ENCODE measurements around the gene MDC1.

The MDC1 gene, protein sequence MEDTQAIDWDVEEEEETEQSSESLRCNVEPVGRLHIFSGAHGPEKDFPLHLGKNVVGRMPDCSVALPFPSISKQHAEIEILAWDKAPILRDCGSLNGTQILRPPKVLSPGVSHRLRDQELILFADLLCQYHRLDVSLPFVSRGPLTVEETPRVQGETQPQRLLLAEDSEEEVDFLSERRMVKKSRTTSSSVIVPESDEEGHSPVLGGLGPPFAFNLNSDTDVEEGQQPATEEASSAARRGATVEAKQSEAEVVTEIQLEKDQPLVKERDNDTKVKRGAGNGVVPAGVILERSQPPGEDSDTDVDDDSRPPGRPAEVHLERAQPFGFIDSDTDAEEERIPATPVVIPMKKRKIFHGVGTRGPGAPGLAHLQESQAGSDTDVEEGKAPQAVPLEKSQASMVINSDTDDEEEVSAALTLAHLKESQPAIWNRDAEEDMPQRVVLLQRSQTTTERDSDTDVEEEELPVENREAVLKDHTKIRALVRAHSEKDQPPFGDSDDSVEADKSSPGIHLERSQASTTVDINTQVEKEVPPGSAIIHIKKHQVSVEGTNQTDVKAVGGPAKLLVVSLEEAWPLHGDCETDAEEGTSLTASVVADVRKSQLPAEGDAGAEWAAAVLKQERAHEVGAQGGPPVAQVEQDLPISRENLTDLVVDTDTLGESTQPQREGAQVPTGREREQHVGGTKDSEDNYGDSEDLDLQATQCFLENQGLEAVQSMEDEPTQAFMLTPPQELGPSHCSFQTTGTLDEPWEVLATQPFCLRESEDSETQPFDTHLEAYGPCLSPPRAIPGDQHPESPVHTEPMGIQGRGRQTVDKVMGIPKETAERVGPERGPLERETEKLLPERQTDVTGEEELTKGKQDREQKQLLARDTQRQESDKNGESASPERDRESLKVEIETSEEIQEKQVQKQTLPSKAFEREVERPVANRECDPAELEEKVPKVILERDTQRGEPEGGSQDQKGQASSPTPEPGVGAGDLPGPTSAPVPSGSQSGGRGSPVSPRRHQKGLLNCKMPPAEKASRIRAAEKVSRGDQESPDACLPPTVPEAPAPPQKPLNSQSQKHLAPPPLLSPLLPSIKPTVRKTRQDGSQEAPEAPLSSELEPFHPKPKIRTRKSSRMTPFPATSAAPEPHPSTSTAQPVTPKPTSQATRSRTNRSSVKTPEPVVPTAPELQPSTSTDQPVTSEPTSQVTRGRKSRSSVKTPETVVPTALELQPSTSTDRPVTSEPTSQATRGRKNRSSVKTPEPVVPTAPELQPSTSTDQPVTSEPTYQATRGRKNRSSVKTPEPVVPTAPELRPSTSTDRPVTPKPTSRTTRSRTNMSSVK (N-terminal part only)

DNA sequence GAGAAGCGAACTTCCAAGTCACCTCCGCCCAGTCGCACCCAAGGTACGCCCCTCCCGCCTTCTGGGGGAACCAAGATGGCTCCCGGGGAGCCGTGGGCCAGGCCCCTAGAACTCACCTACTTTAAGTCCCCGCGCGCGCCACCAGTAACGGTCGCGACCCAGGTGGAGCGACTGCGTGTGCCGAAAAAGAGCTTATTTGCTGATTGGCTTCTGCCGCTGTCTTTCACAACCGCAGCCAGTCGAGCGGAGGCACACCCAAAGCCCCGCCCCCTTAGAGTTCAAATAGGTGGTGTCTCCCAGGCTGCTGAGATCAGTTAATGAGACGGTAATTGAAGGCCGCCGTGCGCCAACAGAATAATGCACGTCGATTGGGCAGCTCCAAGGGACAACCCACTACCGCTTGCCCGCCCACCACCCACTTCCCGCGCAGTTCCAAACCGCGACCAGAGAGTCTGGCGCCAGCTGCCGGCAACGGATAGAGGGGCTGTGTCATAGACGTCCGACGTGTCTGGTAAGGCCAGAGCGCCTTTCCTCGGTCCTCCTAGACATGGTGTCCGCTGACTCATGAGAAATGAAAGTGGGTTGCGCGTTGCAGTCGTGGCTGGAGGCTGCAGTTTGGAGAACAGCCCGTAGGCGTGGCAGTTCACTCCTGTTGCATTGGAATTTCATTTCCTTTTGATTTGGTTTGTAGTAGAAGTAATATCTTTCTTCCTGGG, at the start of gene MDC1:
Gene MDC1, minus strand, starts transcription at position 153 of the 716 bp plus-strand sequence. CDS start 2,106 bp downstream, outside the sequence.
- TF ChIP-seq, protein P1, sequence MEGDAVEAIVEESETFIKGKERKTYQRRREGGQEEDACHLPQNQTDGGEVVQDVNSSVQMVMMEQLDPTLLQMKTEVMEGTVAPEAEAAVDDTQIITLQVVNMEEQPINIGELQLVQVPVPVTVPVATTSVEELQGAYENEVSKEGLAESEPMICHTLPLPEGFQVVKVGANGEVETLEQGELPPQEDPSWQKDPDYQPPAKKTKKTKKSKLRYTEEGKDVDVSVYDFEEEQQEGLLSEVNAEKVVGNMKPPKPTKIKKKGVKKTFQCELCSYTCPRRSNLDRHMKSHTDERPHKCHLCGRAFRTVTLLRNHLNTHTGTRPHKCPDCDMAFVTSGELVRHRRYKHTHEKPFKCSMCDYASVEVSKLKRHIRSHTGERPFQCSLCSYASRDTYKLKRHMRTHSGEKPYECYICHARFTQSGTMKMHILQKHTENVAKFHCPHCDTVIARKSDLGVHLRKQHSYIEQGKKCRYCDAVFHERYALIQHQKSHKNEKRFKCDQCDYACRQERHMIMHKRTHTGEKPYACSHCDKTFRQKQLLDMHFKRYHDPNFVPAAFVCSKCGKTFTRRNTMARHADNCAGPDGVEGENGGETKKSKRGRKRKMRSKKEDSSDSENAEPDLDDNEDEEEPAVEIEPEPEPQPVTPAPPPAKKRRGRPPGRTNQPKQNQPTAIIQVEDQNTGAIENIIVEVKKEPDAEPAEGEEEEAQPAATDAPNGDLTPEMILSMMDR (IDR thresholded peaks at IDR 0.05): no peak

DNA sequence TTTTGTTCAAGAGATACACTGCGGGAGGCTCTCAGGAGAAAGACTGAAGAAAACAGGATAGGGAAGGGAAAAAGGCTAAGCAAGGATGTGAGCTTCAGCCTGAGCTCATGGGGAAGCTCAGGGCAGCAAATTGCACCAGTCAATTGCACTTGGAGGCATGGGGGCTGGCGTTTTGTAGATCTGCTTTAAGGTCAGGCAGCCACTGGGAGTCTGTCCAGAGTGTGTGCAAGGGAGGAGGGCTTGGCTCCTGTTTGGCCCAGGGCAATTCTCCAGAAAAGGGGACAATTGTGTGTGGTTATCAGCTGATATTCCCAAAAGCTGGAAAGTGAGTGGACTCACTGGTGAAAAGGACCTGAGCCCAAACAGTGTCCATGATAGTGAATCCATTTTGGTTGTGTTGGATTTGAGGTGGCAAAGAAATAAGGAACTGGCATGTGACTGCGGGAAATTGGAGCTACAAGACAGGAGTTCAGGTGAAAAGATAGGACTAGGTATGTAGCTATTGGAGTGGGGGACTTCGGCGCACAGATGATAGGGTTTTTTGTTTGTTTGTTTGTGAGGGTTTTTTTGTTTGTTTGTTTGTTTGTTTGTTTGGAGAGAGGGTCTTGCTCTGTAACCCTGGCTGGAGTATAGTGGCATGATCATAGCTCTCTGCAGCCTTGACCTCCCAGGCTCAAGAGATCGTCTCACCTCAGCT, 49.5 kb upstream of the MDC1 start:
- TF ChIP-seq, protein P1 (IDR thresholded peaks at IDR 0.05): no peak

DNA sequence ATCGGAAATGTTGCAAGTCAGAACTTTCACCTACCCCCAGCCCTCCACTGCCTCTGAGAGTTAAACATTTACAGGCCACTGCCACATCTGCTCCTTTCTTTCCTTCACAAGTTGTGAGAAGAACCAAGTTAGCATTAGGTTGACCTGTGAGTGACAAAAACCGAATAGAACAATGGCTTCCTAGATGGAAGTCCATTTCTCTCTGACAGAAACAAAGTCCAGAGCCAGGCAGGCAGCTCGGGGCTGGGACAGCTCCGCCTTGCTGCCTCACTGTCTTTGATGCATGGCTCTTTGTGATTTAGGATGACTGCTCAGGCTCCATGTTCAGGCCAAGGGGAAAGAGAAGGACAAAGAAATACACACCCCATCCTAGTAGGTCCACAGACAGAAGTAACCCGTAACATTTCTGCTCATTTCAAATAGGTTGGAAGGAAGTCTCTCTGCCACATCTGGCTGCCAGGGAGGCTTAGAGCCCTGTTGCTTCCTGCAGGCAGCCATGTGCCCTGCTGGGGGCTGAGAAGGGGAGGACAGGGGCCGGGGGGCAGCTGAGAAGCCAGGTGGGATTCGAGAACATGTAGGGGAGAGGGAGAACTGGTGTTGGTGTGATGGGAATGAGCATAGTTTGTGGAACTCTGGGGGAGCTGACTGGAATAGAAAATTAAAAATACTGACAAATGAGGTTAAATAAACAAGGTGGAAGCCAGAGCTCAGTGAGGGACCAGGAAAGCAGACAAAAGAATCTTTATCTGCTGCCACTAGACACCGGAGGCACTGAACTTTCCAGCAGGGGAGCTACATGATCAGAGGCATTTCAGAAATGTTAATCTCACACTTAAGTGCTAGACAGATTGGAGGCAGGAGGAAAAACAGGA, 46.8 kb upstream of the MDC1 start:
- TF ChIP-seq, protein P1 (IDR thresholded peaks at IDR 0.05): no peak

DNA sequence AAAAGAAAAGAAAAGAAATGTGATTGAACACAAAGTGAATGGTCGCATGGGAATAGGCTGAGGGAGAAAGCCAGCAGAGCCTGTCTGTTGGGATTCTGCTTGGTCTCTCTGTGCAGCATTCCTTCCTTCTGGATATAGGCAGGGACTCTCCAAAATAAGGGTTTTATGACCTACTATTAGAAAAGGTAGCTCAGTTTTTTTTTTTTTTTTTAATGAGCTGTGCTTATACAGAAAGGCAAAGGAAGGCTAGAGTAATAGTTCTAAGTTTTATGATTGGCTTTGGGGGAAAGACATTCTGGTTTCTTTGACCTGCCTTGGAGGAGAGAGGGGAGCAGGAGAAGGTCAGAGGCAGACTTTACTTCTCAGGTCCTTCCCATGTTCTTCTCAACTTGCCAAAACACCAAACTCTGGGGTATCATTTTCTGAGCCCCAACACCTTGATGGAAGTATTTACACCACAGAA, 46.1 kb upstream of the MDC1 start:
- TF ChIP-seq, protein P1 (IDR thresholded peaks at IDR 0.05): no peak

DNA sequence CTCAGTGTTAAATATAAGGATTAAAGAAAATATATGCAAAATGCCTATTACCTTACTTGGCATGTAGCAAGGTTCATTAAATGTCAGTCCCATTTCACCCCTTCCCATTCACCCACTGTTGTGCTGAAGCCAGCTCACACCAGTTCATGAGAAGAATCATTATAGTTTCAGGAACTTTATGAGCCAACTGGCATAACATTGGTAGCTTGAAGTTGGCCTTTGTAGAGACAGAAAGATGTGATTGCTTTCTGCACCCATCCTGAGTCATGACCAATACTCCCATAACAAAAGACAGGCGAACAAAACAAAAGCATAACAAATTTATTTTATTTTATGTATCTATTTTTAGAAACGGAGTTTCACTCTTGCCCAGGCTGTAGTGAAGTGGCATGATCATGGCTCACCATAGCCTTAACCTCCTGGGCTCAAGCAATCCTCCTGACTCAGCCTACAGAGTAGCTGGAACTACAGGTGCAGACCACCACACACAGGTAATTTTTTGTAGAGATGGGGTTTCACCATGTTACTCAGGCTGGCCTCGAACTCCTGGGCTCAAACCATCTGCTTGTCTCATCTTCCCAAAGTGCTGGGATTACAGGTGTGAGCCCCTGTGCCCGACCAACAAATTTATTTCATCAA, 44.8 kb upstream of the MDC1 start:
- TF ChIP-seq, protein P1 (IDR thresholded peaks at IDR 0.05): no peak

DNA sequence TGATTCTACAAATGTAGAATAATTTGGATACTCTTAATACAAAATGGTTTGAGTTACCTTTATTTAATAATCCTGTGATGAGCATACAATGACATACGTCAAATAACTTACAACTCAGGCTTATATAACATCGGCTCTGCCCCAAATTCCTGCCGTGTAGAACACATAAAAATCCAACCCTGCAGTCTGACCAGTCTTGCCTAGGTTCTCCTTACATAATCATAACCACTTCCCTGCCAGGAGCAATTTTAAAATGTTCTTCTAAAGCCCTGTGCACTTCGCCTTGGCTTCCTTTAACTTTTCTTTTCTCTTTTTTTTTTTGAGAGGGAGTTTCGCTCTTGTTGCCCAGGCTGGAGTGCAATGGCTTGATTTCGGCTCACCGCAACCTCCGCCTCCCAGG, 43.5 kb upstream of the MDC1 start:
- TF ChIP-seq, protein P1 (IDR thresholded peaks at IDR 0.05): no peak
